Measurements from ENCODE around the gene MAP2K6. TPM values are rescaled to one million over a fixed set of nuclear protein-coding genes. Genes with fewer than 3 reads are reported as not detected.
A peak's percentile ranks its signal among the peaks of the same experiment; 100 is the strongest.

Gene MAP2K6
- total and polyA plus RNA-seq, 10 of the 15 experiments (the other 5 are each of a cell fraction or from before 2014, with no cell fraction given) = 15.6 to 70.3 (median 22.9) TPM

DNA sequence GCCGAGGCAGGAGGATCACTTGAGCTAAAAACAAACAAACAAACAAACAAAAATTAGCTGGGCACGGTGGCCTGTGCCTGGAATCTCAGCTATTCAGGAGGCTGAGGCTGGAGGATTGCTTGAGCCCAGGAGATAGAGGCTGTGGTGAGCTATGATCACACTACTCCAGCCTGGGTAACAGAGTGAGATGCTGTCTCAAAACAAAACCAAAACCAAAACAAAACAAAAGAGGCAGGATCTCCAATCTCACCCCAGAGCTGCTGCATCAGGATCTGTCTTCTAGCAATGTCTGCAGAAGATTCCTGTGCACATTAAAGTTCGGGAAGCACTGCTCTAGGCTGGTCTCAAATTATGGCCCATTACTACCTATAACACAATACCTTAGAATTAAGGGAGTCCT is 43.1 kb downstream of the MAP2K6 start:
- intact Hi-C loops (cut with micrococcal nuclease; ENCODE audit: unreplicated experiment) (no loop called here), in situ Hi-C loops (cut with MboI) (no loop called here)
- Histone ChIP-seq H3K9me3 (replicated peaks; ENCODE audit: control insufficient read depth, insufficient read depth, low read length) (no peaks in the 10 kb centered on the region), H3K27me3 (replicated peaks in 1 of 2; ENCODE audit: control insufficient read depth in 2 of 2, insufficient read depth in 2 of 2, low read length in 1 of 2) (no peaks in the 10 kb centered on the region), H3K27ac (ENCODE audit: control insufficient read depth, insufficient read depth) (no peak overlapping the region), H3K79me2 (ENCODE audit: control insufficient read depth, insufficient read depth, low read length) (no peaks in the 10 kb centered on the region), H3K4me3 (no peak overlapping the region), H2AFZ (ENCODE audit: control insufficient read depth, low read depth, low read length) (no peak overlapping the region), H4K20me1 (ENCODE audit: control insufficient read depth, insufficient read depth) (no peaks in the 10 kb centered on the region), H3K36me3 (ENCODE audit: control insufficient read depth in 2 of 2, insufficient read depth in 2 of 2, low read length in 1 of 2) (no peaks in the 10 kb centered on the region), H3K4me1 (ENCODE audit: control insufficient read depth, insufficient read depth, low read length) (peaks cover 4% of the 10 kb centered on the region; the same call in 1 of the 2 replicates), H3K9ac (ENCODE audit: control insufficient read depth, insufficient read depth, low read length) (no peak overlapping the region), H3K4me2 (ENCODE audit: control insufficient read depth, insufficient read depth) (no peak overlapping the region)
- POLR2A ChIA-PET = no interaction called here
- peak; percentile 52 for FAIRE-seq
- BruUV-seq (replicated peaks) = no TSS peak
- peak; percentile 68 for ATAC-seq
- SMC1A ChIA-PET (ENCODE audit: uncharacterized antibody, unreplicated experiment) = interaction anchor here (0.6 kb wide), 1 partner anchor 58 kb away, joined by 3 read pairs; no protein-coding TSS in a partner anchor
- RAD21 ChIA-PET (ENCODE audit: unreplicated experiment) = no interaction called here
- DNase-seq (ENCODE audit: low read depth, low spot score) = no peak
- 60% methylated on average over 3 of the region's 3 CpGs for WGBS (ENCODE audit: insufficient coverage, insufficient replicate concordance, low lambda C conversion rate, missing lambda C conversion rate)
- CTCF ChIA-PET = no interaction called here
- TF ChIP-seq HDAC2 (IDR thresholded peaks at IDR 0.05) (no peak), NBN (IDR thresholded peaks at IDR 0.05) (no peak), SUZ12 (IDR thresholded peaks at IDR 0.05; ENCODE audit: unreplicated experiment) (no peak), RUNX3 (IDR thresholded peaks at IDR 0.05; ENCODE audit: low read length) (peak; percentile 55), MYC (IDR thresholded peaks at IDR 0.05; ENCODE audit: insufficient read depth, insufficient read length, insufficient replicate concordance, low read length, severe bottlenecking) (no peak), BHLHE40 (IDR thresholded peaks at IDR 0.05; ENCODE audit: borderline replicate concordance in 1 of 2, low read depth in 2 of 2, low read length in 1 of 2) (no peak), BRCA1 (IDR thresholded peaks at IDR 0.05; ENCODE audit: low read depth, low read length) (no peak), CHD4 (IDR thresholded peaks at IDR 0.05) (no peak)
- TF ChIP-seq, protein P1, sequence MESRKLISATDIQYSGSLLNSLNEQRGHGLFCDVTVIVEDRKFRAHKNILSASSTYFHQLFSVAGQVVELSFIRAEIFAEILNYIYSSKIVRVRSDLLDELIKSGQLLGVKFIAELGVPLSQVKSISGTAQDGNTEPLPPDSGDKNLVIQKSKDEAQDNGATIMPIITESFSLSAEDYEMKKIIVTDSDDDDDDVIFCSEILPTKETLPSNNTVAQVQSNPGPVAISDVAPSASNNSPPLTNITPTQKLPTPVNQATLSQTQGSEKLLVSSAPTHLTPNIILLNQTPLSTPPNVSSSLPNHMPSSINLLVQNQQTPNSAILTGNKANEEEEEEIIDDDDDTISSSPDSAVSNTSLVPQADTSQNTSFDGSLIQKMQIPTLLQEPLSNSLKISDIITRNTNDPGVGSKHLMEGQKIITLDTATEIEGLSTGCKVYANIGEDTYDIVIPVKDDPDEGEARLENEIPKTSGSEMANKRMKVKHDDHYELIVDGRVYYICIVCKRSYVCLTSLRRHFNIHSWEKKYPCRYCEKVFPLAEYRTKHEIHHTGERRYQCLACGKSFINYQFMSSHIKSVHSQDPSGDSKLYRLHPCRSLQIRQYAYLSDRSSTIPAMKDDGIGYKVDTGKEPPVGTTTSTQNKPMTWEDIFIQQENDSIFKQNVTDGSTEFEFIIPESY (IDR thresholded peaks at IDR 0.05) = no peak
- TF ChIP-seq, protein P2, sequence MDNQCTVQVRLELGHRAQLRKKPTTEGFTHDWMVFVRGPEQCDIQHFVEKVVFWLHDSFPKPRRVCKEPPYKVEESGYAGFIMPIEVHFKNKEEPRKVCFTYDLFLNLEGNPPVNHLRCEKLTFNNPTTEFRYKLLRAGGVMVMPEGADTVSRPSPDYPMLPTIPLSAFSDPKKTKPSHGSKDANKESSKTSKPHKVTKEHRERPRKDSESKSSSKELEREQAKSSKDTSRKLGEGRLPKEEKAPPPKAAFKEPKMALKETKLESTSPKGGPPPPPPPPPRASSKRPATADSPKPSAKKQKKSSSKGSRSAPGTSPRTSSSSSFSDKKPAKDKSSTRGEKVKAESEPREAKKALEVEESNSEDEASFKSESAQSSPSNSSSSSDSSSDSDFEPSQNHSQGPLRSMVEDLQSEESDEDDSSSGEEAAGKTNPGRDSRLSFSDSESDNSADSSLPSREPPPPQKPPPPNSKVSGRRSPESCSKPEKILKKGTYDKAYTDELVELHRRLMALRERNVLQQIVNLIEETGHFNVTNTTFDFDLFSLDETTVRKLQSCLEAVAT (IDR thresholded peaks at IDR 0.05) = peak; percentile 74
- TF ChIP-seq, protein P3, sequence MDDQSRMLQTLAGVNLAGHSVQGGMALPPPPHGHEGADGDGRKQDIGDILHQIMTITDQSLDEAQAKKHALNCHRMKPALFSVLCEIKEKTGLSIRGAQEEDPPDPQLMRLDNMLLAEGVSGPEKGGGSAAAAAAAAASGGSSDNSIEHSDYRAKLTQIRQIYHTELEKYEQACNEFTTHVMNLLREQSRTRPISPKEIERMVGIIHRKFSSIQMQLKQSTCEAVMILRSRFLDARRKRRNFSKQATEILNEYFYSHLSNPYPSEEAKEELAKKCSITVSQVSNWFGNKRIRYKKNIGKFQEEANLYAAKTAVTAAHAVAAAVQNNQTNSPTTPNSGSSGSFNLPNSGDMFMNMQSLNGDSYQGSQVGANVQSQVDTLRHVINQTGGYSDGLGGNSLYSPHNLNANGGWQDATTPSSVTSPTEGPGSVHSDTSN (IDR thresholded peaks at IDR 0.05; ENCODE audit: insufficient replicate concordance, low read depth, low read length) = no peak
- TF ChIP-seq, protein P4, sequence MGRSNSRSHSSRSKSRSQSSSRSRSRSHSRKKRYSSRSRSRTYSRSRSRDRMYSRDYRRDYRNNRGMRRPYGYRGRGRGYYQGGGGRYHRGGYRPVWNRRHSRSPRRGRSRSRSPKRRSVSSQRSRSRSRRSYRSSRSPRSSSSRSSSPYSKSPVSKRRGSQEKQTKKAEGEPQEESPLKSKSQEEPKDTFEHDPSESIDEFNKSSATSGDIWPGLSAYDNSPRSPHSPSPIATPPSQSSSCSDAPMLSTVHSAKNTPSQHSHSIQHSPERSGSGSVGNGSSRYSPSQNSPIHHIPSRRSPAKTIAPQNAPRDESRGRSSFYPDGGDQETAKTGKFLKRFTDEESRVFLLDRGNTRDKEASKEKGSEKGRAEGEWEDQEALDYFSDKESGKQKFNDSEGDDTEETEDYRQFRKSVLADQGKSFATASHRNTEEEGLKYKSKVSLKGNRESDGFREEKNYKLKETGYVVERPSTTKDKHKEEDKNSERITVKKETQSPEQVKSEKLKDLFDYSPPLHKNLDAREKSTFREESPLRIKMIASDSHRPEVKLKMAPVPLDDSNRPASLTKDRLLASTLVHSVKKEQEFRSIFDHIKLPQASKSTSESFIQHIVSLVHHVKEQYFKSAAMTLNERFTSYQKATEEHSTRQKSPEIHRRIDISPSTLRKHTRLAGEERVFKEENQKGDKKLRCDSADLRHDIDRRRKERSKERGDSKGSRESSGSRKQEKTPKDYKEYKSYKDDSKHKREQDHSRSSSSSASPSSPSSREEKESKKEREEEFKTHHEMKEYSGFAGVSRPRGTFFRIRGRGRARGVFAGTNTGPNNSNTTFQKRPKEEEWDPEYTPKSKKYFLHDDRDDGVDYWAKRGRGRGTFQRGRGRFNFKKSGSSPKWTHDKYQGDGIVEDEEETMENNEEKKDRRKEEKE (IDR thresholded peaks at IDR 0.05) = no peak
- TF ChIP-seq, protein P5, sequence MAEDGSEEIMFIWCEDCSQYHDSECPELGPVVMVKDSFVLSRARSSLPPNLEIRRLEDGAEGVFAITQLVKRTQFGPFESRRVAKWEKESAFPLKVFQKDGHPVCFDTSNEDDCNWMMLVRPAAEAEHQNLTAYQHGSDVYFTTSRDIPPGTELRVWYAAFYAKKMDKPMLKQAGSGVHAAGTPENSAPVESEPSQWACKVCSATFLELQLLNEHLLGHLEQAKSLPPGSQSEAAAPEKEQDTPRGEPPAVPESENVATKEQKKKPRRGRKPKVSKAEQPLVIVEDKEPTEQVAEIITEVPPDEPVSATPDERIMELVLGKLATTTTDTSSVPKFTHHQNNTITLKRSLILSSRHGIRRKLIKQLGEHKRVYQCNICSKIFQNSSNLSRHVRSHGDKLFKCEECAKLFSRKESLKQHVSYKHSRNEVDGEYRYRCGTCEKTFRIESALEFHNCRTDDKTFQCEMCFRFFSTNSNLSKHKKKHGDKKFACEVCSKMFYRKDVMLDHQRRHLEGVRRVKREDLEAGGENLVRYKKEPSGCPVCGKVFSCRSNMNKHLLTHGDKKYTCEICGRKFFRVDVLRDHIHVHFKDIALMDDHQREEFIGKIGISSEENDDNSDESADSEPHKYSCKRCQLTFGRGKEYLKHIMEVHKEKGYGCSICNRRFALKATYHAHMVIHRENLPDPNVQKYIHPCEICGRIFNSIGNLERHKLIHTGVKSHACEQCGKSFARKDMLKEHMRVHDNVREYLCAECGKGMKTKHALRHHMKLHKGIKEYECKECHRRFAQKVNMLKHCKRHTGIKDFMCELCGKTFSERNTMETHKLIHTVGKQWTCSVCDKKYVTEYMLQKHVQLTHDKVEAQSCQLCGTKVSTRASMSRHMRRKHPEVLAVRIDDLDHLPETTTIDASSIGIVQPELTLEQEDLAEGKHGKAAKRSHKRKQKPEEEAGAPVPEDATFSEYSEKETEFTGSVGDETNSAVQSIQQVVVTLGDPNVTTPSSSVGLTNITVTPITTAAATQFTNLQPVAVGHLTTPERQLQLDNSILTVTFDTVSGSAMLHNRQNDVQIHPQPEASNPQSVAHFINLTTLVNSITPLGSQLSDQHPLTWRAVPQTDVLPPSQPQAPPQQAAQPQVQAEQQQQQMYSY (CRISPR knock-in tag; IDR thresholded peaks at IDR 0.05) = no peak
